Measurements from ENCODE around the gene ANKS3.

ANKS3 gene

GRCh38 chr16:4724661-4725270 is 9.3 kb downstream of the ANKS3 start:
- DNase-seq (ENCODE audit: low spot score): no peak

- no peak for DNase-seq (ENCODE audit: low spot score)
Observed at GRCh38 chr16:4723071-4723767, 10.9 kb downstream of the ANKS3 start.

GRCh38 chr16:4718466-4718865 is 15.6 kb downstream of the ANKS3 start:
- DNase-seq (ENCODE audit: low spot score): no peak

- no peak for DNase-seq (ENCODE audit: low spot score)
Observed at GRCh38 chr16:4714996-4715395, 19.1 kb downstream of the ANKS3 start.

- DNase-seq (ENCODE audit: low spot score): no peak
Observed at GRCh38 chr16:4713663-4714501, 20.2 kb downstream of the ANKS3 start.

GRCh38 chr16:4709481-4709880 is 24.6 kb downstream of the ANKS3 start:
- DNase-seq (ENCODE audit: low spot score): no peak

- DNase-seq (ENCODE audit: low spot score): no peak
Observed at GRCh38 chr16:4706871-4707270, 27.2 kb downstream of the ANKS3 start.

GRCh38 chr16:4704913-4705312 is 29.2 kb downstream of the ANKS3 start:
- no peak for DNase-seq (ENCODE audit: low spot score)

- no peak for DNase-seq (ENCODE audit: low spot score)
Observed at GRCh38 chr16:4704491-4704890, 29.6 kb downstream of the ANKS3 start.

GRCh38 chr16:4703906-4704305 is 30.2 kb downstream of the ANKS3 start:
- no peak for DNase-seq (ENCODE audit: low spot score)

- DNase-seq (ENCODE audit: low spot score): no peak
Observed at GRCh38 chr16:4702466-4702808, 31.6 kb downstream of the ANKS3 start.

- no peak for DNase-seq (ENCODE audit: low spot score)
Observed at GRCh38 chr16:4701791-4702465, 32.1 kb downstream of the ANKS3 start.

- no peak for DNase-seq (ENCODE audit: low spot score)
Observed at GRCh38 chr16:4700997-4701743, 32.9 kb downstream of the ANKS3 start.

- no peak for DNase-seq (ENCODE audit: low spot score)
Observed at GRCh38 chr16:4700380-4700996, 33.6 kb downstream of the ANKS3 start.

GRCh38 chr16:4699046-4699556 is 35.0 kb downstream of the ANKS3 start:
- DNase-seq (ENCODE audit: low spot score): no peak

GRCh38 chr16:4698321-4699045 is 35.6 kb downstream of the ANKS3 start:
- DNase-seq (ENCODE audit: low spot score): no peak

- DNase-seq (ENCODE audit: low spot score): no peak
Observed at GRCh38 chr16:4697848-4698291, 36.2 kb downstream of the ANKS3 start.

- no peak for DNase-seq (ENCODE audit: low spot score)
Observed at GRCh38 chr16:4696905-4697847, 36.9 kb downstream of the ANKS3 start.

- DNase-seq (ENCODE audit: low spot score): no peak
Observed at GRCh38 chr16:4696172-4696904, 37.7 kb downstream of the ANKS3 start.

Measured in NAMALWA (cell line).